GM21390 (cell line): ENCODE data around the gene MFSD12.

Source experiments
- ATAC-seq: cut with Tn5 transposase; IDR thresholded peaks from one replicate; pipeline ENCODE4 v1.9.1; 2021; ENCODE audit not compliant: unreplicated experiment

MFSD12 gene

DNA sequence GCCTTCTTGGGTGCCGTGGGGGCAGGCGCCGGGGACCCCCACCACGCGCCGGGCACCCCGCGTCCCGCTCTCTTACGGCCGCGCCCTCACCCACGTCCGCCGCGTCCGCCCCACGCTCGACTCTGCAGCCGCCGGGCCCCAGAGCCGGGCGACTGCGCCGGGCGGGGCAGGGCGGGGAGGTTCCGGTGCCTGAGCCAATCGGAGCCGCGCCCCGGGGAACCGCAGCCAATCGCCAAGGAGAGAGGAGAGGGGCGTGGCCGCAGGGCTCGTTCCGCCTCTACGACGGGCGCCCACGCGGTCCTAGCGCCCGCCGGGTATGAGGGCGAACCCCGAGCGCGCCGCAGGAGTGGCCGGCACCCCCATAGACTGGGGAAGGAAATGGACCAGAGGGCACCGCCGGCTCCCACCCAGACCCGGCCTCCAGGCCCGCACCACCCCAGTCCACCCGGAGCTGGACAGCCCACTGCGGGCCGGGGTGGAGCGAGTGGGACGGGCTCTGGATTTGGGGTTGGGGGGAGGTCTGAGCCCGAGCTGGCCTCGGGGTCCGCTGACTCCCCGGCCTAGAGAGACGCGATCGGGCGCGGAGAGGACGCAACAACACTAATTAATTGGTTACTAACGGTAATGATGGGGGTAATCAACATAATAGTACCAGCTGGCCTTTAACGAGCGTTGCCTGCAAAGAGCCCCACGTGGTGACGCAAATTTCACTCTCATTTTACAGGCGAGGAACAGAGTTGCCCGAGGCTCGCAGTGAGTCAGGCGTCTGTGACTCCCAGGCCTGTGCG, at the start of gene MFSD12:
TSS of gene MFSD12 (minus strand) at position 126 of the 788 bp plus-strand sequence. CDS start 183 bp downstream, outside the sequence.
- ATAC-seq, result peak; percentile 71

DNA sequence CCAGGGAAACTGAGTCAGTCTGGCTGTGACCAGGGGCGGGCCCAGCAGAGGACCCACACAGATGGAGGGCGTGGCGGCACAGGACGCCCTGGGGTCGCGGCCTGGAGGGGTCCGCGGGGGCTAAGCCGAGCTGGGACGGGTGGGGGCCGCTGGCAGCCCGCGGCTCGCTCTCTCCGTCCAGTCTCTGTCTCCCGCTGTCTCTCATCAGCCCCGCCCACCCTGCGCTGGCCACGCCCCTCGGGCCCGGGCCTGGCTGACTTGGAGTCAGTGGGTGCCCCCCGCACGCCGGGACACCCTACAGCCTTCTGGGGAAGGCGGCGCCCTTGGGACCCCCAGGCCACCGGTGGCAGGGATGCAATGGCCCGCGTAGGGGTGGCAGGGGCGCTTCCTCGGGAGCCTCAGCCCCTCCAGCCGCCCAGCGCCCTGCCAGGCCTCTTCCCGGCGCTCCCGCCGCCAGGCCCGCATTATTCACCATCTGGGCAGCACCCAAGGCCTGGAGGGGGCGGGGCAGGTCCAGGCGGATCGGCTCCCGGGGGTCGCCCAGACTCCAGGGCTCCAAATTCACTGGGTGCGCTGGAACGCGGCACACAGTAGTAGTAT, 49.4 kb upstream of the MFSD12 start, which contains the start of gene TBXA2R:
TSS of gene TBXA2R (minus strand) at position 186 of the 600 bp plus-strand sequence. CDS start 6,241 bp downstream, outside the sequence.
- no peak for ATAC-seq

- no peak for ATAC-seq
These were observed 48.8 kb upstream of the MFSD12 start for GRCh38 chr19:3606174-3606689.

DNA sequence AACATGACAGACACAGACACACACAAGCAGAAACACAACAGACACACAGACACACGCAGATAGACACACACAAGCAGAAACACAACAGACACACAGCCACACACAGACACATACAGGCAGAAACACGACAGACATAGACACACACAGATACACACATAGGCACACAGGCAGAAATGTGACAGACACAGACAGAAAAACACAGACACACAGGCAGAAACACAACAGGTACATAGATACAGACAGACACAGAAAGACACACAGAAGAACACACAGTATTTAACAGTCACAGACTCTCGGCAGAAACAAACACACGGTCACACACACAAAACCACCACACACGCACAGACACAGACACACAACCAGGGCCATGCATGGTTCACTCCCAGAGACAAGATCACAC, 48.4 kb upstream of the MFSD12 start:
- no peak for ATAC-seq

DNA sequence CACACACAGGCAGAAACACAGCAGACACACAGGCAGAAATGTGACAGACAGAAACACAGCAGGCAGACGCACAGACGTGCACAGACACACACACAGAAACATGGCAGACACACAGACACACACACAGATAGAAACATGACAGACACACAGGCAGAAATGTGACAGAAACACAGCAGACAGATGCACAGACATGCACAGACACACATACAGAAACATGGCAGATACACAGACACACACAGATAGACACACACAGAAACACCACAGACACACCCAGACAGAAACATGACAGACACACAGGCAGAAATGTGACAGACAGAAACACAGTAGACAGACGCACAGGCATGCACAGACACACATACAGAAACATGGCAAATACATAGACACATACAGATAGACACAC, 48.0 kb upstream of the MFSD12 start:
- no peak for ATAC-seq

DNA sequence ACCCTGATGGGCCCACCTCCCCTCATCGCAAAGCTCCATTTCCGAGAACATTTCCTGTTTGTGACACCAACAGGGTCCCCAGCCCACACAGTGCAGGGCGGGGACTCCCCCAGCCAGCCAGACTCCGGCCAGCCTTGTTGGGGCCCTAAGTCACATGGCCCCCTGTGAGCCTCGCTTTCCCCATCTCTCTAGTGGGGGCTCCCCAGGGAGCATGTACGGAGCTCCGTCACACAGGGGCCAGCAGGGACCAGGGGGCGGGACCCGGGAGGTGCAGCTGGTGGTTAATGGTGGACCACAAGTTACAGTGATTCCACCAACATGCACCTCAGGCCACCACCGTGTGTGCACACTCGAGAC, 47.6 kb upstream of the MFSD12 start:
- no peak for ATAC-seq

DNA sequence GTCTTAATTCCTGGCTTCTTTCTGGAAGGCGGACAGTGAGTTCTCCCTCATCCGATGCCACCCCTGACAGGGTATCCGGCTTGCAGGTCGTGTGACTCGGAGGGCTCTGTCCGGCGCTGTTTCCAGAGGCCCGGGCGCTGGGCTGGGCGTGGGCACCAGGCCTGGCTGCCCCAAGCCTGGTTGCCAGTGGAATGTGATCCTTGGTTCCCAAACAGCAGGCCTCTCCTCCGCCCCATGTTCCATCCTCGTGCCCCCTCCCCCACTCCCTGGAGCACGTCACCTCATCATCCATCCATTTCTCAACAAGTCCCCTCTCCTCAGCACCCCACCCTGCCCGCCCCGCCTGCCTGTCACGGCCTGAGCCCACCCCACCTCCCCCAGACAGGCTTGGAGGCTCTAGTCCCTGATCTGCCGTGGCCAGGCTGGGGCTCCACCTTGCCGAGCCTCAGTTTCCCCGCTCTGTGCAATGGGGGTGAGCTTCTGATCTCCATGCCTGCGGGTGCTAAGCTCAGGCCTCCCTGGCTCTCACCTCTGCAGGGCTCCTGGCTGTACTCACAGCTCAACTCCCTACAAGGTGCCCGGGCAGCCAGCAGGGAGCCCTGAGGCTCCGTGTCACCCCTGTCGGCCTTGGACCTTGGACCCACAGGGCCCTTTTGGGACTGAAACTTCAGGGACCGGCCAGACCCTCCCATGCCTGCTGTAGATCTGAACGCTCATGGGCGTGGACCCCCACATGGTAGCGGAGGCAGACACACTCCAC, 47.0 kb upstream of the MFSD12 start:
- no peak for ATAC-seq

GRCh38 chr19:3603121-3603811, 45.9 kb upstream of the MFSD12 start:
- no peak for ATAC-seq

DNA sequence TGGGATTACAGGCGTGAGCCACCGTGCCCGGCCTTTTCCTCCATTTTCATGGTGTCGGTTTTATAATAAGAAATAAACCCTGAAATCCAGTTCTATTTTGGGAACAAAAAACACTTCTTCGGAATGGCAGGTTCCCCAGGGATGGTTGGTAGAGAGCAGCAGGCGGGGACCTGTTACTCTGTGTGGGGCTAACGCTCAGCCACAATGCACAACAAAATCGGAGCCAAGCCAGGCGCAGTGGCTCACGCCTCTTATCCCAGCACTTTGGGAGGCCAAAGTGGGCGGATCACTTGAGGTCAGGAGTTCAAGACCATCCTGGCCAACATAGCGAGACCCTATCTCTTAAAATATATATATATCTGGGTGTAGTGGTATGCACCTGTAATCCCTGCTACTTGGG, 43.6 kb upstream of the MFSD12 start:
- ATAC-seq, result no peak

DNA sequence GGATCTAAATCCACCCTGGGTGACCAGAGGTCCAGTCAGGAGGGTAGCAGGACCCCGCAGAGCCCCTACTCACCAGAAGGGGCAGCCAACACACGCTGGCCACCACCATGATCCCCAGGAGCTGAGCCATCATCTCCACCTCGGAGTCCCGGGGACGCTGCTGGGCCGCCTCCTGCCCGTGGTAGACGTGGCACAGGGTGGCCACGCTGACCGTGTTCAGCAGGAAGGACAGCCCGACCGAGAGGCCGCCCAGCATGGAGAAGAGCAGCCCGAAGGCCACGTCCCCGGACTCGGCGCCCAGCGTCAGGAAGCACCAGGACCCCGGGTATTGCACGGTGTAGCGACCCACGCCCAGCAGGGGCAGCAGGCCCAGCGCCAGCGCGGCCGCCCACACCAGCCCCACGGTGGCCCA, 42.4 kb upstream of the MFSD12 start:
- ATAC-seq, result no peak

DNA sequence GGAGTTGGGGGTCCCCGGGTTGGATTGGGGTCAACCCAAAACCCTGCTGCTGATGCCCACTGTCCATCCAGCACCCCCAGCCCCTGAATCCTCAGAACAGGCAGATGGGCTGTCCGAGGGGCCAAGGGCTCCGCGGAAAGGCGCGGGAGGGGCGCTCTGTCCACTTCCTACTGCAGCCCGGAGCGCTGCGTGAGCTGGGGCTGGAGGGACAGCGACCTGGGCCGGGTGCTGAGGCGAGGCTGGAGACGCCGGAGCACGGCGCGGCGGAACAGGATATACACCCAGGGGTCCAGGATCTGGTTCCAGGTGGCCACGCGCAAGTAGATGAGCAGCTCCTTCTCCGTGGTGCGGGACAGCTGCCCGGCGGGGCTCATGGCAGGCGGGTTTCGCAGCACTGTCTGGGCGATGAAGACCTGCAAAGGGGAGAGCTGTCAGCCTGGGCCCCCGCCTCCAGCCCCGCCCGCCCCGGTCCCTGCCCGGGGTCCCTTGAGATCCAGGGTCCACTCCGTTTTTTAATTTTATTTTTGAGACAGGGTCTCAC, 38.2 kb upstream of the MFSD12 start:
- no peak for ATAC-seq

GRCh38 chr19:3593156-3593555, 35.8 kb upstream of the MFSD12 start:
- no peak for ATAC-seq

DNA sequence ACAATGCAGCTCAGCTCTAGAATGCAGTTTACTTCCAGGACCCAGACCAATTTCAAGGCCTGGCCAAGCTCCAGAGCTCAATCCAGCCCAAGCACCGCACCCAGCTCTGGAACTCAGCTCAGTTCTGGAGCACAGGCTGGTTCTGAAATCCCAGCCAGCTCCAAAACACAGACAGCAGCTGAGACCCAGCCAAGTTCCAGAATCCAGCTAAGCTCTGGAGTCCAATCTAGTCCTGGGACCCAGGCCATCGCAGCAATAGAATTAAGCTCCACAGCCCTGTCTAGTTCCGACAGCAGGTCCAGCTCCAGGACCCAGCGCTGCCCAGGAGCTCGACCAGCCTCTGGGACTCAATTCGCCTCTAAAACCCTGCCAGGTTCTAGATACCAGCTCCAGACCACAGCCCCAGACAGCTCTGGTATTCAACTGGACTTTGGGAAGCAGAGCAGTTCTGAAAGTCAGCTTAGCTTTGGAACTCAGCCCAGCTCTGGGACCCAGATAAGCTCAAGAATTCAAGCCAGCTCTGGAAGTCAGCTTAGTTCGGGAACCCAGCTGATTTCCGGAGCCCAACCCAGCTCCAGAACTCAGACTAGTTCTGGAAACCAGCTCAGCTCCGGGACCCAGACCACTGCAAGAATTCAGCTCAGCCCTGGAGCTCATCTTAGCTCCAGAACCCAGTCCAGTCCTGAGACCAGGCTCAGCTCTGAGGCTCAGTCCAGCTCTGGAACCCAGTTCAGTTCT, 34.7 kb upstream of the MFSD12 start:
- no peak for ATAC-seq

DNA sequence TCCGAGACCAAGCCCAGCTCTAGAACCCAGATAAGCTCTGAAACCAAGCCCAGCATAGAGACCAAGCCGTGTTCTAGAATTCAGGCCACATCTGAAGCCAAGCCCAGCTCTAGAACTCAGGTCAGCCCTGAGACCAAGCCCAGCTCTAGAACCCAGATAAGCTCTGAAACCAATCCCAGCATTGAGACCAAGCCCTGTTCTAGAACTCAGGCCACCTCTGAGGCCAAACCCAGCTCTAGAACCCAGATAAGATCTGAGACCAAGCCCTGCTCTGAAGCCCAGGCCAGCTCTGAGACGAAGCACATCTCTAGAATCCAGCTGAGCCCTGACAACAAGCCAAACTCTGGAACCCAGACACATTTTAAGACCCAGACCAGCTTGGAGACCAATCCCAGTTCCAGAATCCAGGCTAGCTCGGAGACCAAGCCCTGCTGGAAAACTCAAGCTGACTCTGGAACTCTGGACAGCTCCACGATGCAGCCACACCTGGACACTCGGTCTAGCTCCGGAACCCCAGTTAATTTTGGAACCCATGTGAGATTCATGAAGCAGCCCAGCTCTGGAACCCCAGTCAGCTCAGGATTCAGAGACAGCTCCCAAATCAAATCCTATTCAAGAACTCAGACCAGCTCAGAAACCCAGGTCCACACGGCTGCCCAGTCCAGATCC, 33.7 kb upstream of the MFSD12 start:
- no peak for ATAC-seq

- no peak for ATAC-seq
These were observed 32.6 kb upstream of the MFSD12 start for GRCh38 chr19:3589949-3590348.

DNA sequence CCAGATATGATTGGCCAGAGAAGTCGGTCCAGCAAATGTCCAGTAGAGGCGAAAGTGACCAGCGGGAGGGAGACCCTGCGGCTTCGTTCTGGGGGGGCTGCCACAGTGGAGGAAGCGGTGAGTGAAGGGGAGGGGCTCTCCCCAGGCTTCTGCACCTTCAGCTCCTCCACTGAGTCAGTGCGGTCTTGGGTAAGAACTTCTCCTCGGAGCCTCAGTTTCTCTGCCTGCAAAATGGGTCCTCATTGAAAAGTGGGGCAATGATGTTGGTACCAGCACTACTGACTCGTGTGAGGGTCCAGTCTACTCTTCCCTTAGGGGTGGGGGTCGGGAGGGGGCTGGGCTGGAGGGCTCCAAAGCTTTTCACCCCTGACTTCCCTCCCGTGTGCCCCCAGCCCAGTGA, 32.1 kb upstream of the MFSD12 start:
- ATAC-seq, result no peak

DNA sequence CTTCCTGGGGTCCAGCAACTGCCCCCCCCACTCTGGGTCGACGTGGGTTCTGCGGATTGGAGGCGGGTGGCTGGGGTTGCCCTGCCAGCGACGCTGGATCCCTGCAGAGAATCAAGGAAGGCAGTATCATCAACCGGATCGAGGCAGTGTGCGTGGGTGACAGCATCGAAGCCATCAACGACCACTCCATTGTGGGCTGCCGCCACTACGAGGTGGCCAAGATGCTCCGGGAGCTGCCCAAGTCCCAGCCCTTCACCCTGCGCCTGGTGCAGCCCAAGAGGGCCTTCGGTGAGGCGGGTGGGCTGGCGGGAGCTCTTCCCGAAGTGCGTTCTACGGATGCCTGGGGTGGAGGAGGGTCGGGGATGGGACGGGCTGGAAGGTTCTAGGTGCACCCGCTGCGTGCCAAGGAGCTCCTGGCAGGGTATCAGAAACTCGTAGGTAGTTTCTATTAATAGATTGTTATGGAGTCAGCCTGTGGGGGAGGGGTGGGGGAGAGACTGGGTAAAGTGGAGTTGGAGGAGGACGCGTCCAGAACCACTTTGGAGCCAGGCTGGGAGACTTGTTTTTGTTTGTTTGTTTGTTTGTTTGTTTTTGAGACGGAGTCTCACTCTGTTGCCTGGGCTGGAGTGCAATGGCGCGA, 29.4 kb upstream of the MFSD12 start:
- no peak for ATAC-seq

GRCh38 chr19:3586127-3586626, 28.8 kb upstream of the MFSD12 start:
- no peak for ATAC-seq
